Measurements from ENCODE around the gene CD55.

CD55 gene

DNA sequence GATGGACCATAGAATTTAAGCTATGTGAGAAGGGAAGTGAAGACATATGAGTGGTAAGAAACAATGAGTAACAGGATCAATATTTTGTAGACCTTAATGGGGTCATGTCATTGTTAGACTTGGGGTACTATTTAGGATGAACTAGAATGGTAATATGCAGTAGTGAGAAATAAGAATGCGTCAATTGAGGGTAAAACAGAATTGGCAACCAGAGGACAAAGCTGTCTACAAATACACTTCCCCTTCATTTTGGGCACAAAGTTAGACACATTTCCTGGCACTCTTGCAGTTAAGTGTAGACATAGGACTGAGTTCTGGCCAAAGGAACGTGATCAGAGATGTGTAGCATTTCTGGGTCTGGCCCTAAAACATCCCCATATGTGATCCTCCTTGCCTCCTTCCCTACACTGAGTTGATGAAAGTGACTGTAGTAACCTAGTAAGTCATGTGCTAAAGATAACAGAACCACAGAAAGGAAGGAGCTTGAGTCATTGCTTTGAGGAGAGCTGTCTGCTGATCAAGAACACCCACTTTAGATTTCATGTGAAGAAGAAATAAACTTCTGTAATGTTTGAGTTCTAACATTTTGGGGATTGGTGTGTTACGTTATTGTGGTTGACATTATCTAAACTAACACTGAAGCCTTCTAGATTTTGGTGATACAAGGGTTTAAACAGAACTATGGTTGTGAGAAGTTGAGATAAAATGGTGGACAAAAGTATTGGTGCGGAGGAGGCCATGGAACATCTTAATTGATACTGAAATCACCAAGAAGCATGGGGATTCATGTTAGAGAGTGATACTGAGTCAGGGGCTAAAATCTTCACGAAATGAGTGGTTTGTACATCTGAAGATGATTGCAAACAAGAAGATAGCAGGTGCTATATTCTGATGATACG, 41.7 kb downstream of the CD55 start:
- no peak overlapping the region for H3K27ac ChIP-seq (replicated peaks)
- TF ChIP-seq REST (IDR thresholded peaks at IDR 0.05; ENCODE audit: insufficient replicate concordance, low read depth), result no peak
- TF ChIP-seq CTCF (IDR thresholded peaks at IDR 0.05; ENCODE audit: insufficient read depth, low read length), result no peak
- no peak for TF ChIP-seq POLR2AphosphoS5 (IDR thresholded peaks at IDR 0.05; ENCODE audit: low read depth)
- H3K27me3 ChIP-seq (ENCODE audit: insufficient read depth, poor library complexity, severe bottlenecking), result no peaks in the 10 kb centered on the region
- DNase-seq (ENCODE audit: low read depth in 1 of 2, low spot score in 1 of 2), result no peak
- no peak overlapping the region for H3K4me3 ChIP-seq (replicated peaks; ENCODE audit: insufficient read depth, low read length)

- Histone ChIP-seq H3K27ac (replicated peaks) (no peak overlapping the region), H3K27me3 (ENCODE audit: insufficient read depth, poor library complexity, severe bottlenecking) (no peaks in the 10 kb centered on the region), H3K4me3 (replicated peaks; ENCODE audit: insufficient read depth, low read length) (no peak overlapping the region)
- DNase-seq (ENCODE audit: low read depth in 1 of 2, low spot score in 1 of 2), result no peak
- no peak for TF ChIP-seq GABPA (IDR thresholded peaks at IDR 0.05; ENCODE audit: low read depth)
- TF ChIP-seq SPI1 (IDR thresholded peaks at IDR 0.05; ENCODE audit: borderline replicate concordance, low read depth), result no peak
- TF ChIP-seq CTCF (IDR thresholded peaks at IDR 0.05; ENCODE audit: insufficient read depth, low read length), result no peak
- no peak for TF ChIP-seq REST (IDR thresholded peaks at IDR 0.05; ENCODE audit: insufficient replicate concordance, low read depth)
- no peak for TF ChIP-seq POLR2AphosphoS5 (IDR thresholded peaks at IDR 0.05; ENCODE audit: low read depth)
These were observed 42.4 kb downstream of the CD55 start for GRCh38 chr1:207363871-207364270.

DNA sequence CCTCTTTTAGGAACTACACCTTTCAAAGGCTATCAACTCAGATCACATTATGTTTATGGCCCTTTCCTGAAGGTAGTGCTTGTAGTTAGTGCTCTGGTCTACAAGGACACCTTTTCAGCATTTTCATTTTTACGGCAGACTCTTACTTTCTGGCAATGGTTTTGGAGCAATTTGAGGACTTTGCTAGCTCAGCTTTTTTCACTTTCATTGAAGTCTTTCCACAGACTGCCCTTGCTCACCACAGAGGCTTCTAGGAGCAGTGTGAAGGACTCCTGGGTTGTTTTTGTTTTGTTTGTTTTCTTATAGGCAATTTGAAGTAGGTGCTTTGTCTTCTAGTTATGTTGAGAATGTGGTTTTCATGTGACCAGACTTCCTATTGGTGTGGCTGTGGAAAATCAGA, 43.1 kb downstream of the CD55 start:
- no peak for DNase-seq (ENCODE audit: low read depth in 1 of 2, low spot score in 1 of 2)
- TF ChIP-seq SPI1 (IDR thresholded peaks at IDR 0.05; ENCODE audit: borderline replicate concordance, low read depth), result no peak
- no peak for TF ChIP-seq REST (IDR thresholded peaks at IDR 0.05; ENCODE audit: insufficient replicate concordance, low read depth)
- no peak for TF ChIP-seq POLR2AphosphoS5 (IDR thresholded peaks at IDR 0.05; ENCODE audit: low read depth)
- TF ChIP-seq CTCF (IDR thresholded peaks at IDR 0.05; ENCODE audit: insufficient read depth, low read length), result no peak
- TF ChIP-seq GABPA (IDR thresholded peaks at IDR 0.05; ENCODE audit: low read depth), result no peak
- Histone ChIP-seq H3K27ac (replicated peaks) (no peak overlapping the region), H3K4me3 (replicated peaks; ENCODE audit: insufficient read depth, low read length) (no peak overlapping the region), H3K27me3 (ENCODE audit: insufficient read depth, poor library complexity, severe bottlenecking) (no peaks in the 10 kb centered on the region)
